Esophagus muscularis mucosa (tissue), 4 donors: ENCODE measurements around the gene KRR1.

Source experiments
- EP300 ChIP-seq: sonication (generic); formaldehyde crosslinking; IDR thresholded peaks from one replicate; pipeline ENCODE4 v1.6.1; 2017; ENCODE audit warnings: antibody characterized with exemption
- POLR2A ChIP-seq: fragments of 450-650 bp; IDR thresholded peaks from one replicate; pipeline ENCODE4 v1.6.1; 2017; ENCODE audit warnings: antibody characterized with exemption, moderate library complexity, mild to moderate bottlenecking, low read depth
- POLR2AphosphoS5 ChIP-seq, 2 donors: sonication (generic); formaldehyde crosslinking; IDR thresholded peaks; one replicate each; pipeline ENCODE4 v1.6.1; 2017; ENCODE audit warnings: antibody characterized with exemption in 2 of 2
- TF ChIP-seq, protein P1 (sequence below), 3 experiments: fragments of 200-600 bp in 2 of 3; fragments of 450-650 bp in 1 of 3; sonication (generic) in 2 of 3; IDR thresholded peaks; one replicate each; pipeline ENCODE4 v1.5.1; 2017 to 2019; ENCODE audit warnings: antibody characterized with exemption in 3 of 3, mild to moderate bottlenecking in 2 of 3, moderate library complexity in 1 of 3

DNA sequence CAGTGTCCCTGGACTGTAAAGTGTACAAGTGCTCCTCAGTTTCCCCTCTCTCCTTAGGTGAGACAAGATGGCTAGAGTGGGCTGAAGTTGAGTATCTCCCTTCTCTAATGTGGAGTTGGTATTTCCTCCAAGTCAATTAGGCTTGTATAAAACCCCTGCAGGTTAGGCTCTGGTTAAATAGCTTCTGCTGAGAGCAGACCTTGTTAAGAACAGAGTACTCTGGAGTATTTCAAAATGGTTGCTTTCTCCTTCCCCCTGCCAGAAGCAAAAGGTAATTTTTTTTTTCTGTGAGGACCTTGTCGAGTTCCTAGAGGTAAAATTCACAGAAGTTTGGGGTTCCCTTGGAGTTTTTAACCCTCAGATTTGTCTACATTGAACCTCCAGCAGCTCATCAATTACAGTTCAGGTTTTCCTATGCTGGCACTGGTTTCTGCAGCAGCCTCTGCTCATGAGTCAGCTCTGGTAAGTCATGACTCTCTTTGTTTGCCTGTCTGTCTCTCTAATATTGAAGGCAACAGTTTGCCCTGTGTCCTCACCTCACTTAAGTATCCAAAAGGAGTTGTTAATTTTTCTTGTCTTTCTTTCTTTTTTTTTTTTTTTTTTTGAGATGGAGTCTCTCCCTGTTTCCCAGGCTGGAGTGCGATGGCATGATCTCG lies 58.6 kb downstream of the KRR1 start:
- TF ChIP-seq POLR2AphosphoS5 (IDR thresholded peaks at IDR 0.05), result no peak
- TF ChIP-seq, protein P1, sequence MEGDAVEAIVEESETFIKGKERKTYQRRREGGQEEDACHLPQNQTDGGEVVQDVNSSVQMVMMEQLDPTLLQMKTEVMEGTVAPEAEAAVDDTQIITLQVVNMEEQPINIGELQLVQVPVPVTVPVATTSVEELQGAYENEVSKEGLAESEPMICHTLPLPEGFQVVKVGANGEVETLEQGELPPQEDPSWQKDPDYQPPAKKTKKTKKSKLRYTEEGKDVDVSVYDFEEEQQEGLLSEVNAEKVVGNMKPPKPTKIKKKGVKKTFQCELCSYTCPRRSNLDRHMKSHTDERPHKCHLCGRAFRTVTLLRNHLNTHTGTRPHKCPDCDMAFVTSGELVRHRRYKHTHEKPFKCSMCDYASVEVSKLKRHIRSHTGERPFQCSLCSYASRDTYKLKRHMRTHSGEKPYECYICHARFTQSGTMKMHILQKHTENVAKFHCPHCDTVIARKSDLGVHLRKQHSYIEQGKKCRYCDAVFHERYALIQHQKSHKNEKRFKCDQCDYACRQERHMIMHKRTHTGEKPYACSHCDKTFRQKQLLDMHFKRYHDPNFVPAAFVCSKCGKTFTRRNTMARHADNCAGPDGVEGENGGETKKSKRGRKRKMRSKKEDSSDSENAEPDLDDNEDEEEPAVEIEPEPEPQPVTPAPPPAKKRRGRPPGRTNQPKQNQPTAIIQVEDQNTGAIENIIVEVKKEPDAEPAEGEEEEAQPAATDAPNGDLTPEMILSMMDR (IDR thresholded peaks at IDR 0.05), result no peak
- no peak for TF ChIP-seq POLR2A
- no peak for TF ChIP-seq EP300
